ENCODE data around the gene PDZD4.

GRCh38 chrX:153794897-153795816 is 35.2 kb downstream of the PDZD4 start:
- TF ChIP-seq YY1 (IDR thresholded peaks at IDR 0.05; ENCODE audit: low read depth) (no peak), EP300 (IDR thresholded peaks at IDR 0.05; ENCODE audit: borderline replicate concordance) (no peak), RAD21 (IDR thresholded peaks at IDR 0.05; ENCODE audit: low read depth) (no peak), REST (IDR thresholded peaks at IDR 0.05; ENCODE audit: low read depth) (no peak)
- TF ChIP-seq, protein P1, sequence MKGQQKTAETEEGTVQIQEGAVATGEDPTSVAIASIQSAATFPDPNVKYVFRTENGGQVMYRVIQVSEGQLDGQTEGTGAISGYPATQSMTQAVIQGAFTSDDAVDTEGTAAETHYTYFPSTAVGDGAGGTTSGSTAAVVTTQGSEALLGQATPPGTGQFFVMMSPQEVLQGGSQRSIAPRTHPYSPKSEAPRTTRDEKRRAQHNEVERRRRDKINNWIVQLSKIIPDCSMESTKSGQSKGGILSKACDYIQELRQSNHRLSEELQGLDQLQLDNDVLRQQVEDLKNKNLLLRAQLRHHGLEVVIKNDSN (IDR thresholded peaks at IDR 0.05) = no peak

Measured in Ishikawa (cell line).